ENCODE results near the gene C12orf76.

The C12orf76 gene

DNA sequence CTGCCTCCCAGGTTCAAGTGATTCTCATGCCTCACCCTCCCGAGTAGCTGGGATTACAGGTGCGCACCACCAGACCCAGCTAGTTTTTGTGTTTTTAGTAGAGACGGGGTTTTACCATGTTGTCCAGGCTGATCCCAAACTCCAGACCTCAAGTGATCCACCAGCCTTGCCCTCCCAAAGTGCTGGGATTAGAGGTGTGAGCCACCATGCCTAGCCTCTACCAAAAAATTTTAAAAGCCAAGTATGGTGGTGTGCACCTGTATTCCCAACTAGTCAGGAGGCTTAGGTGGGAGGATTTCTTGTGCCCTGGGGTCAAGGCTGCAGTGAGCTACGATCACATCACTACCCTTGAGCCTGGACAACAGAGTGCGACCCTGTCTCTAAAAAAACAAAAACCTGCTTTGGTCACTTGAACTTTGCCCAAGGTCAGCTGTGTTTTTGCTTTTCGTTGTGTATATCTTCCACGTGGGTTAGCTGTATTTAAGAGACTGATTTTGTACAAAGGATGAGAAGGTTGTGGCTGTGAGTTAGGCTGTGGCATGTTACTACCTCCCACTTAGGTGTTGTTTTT, 12.7 kb downstream of the C12orf76 start:
- TF ChIP-seq, protein P1, sequence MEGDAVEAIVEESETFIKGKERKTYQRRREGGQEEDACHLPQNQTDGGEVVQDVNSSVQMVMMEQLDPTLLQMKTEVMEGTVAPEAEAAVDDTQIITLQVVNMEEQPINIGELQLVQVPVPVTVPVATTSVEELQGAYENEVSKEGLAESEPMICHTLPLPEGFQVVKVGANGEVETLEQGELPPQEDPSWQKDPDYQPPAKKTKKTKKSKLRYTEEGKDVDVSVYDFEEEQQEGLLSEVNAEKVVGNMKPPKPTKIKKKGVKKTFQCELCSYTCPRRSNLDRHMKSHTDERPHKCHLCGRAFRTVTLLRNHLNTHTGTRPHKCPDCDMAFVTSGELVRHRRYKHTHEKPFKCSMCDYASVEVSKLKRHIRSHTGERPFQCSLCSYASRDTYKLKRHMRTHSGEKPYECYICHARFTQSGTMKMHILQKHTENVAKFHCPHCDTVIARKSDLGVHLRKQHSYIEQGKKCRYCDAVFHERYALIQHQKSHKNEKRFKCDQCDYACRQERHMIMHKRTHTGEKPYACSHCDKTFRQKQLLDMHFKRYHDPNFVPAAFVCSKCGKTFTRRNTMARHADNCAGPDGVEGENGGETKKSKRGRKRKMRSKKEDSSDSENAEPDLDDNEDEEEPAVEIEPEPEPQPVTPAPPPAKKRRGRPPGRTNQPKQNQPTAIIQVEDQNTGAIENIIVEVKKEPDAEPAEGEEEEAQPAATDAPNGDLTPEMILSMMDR (IDR thresholded peaks at IDR 0.05; ENCODE audit: extremely low read depth, insufficient read depth, missing control alignments), result no peak
- in situ Hi-C loops (cut with MboI; ENCODE audit: low pct_unique_long_range_greater_than_20kb, low sequenced_read_pairs, unreplicated experiment), result no loop called here
- no peak for DNase-seq (ENCODE audit: low spot score)

DNA sequence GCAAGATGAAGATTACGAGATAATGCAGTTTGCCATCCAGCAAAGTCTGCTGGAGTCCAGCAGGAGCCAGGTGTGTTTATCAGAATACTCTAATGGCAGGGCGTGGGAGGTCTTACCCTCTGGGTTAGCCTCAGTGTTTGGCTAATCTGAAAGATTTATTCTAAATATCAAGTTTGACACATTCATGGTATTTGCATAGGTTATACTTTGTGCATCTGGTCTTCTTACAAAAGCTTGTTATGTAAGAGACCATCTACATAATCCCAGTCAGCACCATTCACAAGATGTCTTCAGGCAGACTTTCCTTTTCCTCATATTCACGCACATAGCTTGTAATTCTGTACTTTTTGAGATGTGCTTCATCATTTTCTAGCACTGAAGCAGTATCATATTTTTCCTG, 14.4 kb downstream of the C12orf76 start:
- no peak for DNase-seq (ENCODE audit: low spot score)
- TF ChIP-seq, protein P1 (IDR thresholded peaks at IDR 0.05; ENCODE audit: extremely low read depth, insufficient read depth, missing control alignments), result no peak
- in situ Hi-C loops (cut with MboI; ENCODE audit: low pct_unique_long_range_greater_than_20kb, low sequenced_read_pairs, unreplicated experiment), result no loop called here

DNA sequence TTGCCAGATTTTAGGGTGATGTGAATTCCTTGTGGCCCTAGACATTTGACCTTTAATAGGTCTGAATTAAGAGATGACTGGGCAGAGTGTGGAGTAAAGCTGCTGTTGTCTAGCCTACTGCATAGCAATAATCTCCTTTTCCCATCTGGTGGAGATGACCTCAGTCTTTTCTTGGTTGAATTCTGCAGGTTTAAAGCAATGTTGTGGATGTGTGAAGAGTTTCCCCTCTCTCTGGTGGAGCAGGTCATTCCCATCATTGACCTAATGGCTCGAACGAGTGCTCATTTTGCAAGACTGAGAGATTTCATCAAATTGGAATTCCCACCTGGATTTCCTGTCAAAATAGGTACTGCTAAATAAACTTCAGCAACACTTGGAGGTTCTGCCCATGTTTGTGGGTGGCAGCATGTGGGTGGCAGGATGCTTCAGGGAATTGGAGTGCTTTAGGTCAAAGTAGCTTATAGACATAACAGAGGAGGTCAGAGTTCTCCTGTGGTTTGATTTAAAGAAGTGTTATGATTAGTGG, 19.0 kb downstream of the C12orf76 start:
- in situ Hi-C loops (cut with MboI; ENCODE audit: low pct_unique_long_range_greater_than_20kb, low sequenced_read_pairs, unreplicated experiment), result no loop called here
- DNase-seq (ENCODE audit: low spot score), result no peak
- TF ChIP-seq, protein P1 (IDR thresholded peaks at IDR 0.05; ENCODE audit: extremely low read depth, insufficient read depth, missing control alignments), result no peak

- no peak for DNase-seq (ENCODE audit: low spot score)
- in situ Hi-C loops (cut with MboI; ENCODE audit: low pct_unique_long_range_greater_than_20kb, low sequenced_read_pairs, unreplicated experiment), result no loop called here
- TF ChIP-seq, protein P1 (IDR thresholded peaks at IDR 0.05; ENCODE audit: extremely low read depth, insufficient read depth, missing control alignments), result no peak
These were observed 20.0 kb downstream of the C12orf76 start for GRCh38 chr12:110028323-110028722.

DNA sequence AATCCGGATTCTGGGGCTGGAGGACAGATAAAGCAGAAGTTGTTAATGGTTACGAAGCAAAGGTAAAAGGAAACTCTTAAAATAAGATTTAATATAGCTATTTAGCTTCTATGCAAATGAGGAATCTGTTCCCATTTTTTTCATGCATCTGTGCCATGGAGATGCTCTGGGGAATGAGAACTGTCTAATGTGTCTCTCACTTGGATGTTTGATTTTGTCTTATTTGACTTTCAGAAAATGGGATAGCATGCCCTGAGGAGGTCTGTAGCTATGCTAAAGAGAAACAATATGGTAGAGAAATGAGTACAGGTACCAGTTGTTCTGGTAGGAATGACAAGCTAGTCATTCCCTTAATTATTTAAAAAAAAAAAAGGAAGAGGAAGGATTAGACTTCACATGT, 24.3 kb downstream of the C12orf76 start:
- TF ChIP-seq, protein P1 (IDR thresholded peaks at IDR 0.05; ENCODE audit: extremely low read depth, insufficient read depth, missing control alignments), result no peak
- no peak for DNase-seq (ENCODE audit: low spot score)
- in situ Hi-C loops (cut with MboI; ENCODE audit: low pct_unique_long_range_greater_than_20kb, low sequenced_read_pairs, unreplicated experiment), result no loop called here

- in situ Hi-C loops (cut with MboI; ENCODE audit: low pct_unique_long_range_greater_than_20kb, low sequenced_read_pairs, unreplicated experiment), result no loop called here
- TF ChIP-seq, protein P1 (IDR thresholded peaks at IDR 0.05; ENCODE audit: extremely low read depth, insufficient read depth, missing control alignments), result no peak
- DNase-seq (ENCODE audit: low spot score), result no peak
These were observed 25.0 kb downstream of the C12orf76 start for GRCh38 chr12:110023059-110023980.

Measured in GM13977 (cell line).